Neuronal stem cell (in vitro differentiated cells): ENCODE results near the gene COL25A1.
A peak's percentile ranks its signal among the peaks of the same experiment; 100 is the strongest.

Experiments
- DNase-seq: peaks from one replicate; pipeline ENCODE4 v3.0.0-alpha.2; 2013; ENCODE audit warnings: low spot score
- H2AFZ ChIP-seq: one replicate; pipeline ENCODE4 v1.6.1; 2013; ENCODE audit warnings: mild to moderate bottlenecking, low read length, inconsistent platforms
- H2AK5ac ChIP-seq: 2 replicates; pipeline ENCODE4 v1.6.1; 2013; ENCODE audit warnings: low read depth, mild to moderate bottlenecking, inconsistent platforms, low read length, moderate library complexity, mixed read lengths
- H2BK120ac ChIP-seq: 2 replicates; pipeline ENCODE4 v1.6.1; 2013; ENCODE audit warnings: low read depth, mild to moderate bottlenecking, inconsistent platforms, low read length, moderate library complexity, mixed read lengths
- H2BK12ac ChIP-seq: one replicate; pipeline ENCODE4 v1.6.1; 2013; ENCODE audit warnings: low read length, inconsistent platforms
- H2BK15ac ChIP-seq: 2 replicates; pipeline ENCODE4 v1.6.1; 2013; ENCODE audit warnings: mild to moderate bottlenecking, low read length, inconsistent platforms, mixed read lengths
- H2BK5ac ChIP-seq: one replicate; pipeline ENCODE4 v1.6.1; 2013; ENCODE audit warnings: inconsistent platforms, mild to moderate bottlenecking, low read length, moderate library complexity
- H3K14ac ChIP-seq: one replicate; pipeline ENCODE4 v1.6.1; 2013; ENCODE audit warnings: low read length, inconsistent platforms
- H3K18ac ChIP-seq: 2 replicates; pipeline ENCODE4 v1.6.1; 2013; ENCODE audit warnings: low read length, inconsistent platforms
- H3K23ac ChIP-seq: 2 replicates; pipeline ENCODE4 v1.6.1; 2013; ENCODE audit warnings: low read depth, mild to moderate bottlenecking, mixed read lengths, low read length, inconsistent platforms; ENCODE audit not compliant: poor library complexity
- H3K27ac ChIP-seq: replicated peaks from 3 replicates; pipeline ENCODE4 v1.5.1; 2013; ENCODE audit warnings: low read length, inconsistent platforms
- H3K27me3 ChIP-seq, 3 experiments: 2 replicates each; pipeline ENCODE4 v1.6.1; 2013; ENCODE audit warnings: low read length in 3 of 3, mild to moderate bottlenecking in 2 of 3, inconsistent platforms in 1 of 3, low read depth in 1 of 3, mixed read lengths in 1 of 3, moderate library complexity in 1 of 3; ENCODE audit not compliant: control insufficient read depth in 3 of 3, insufficient read depth in 3 of 3
- H3K36me3 ChIP-seq, 2 donors: replicated peaks in 1 of 2; 2 replicates each; pipeline ENCODE4 v1.6.1; 2013; ENCODE audit warnings: low read length in 2 of 2; ENCODE audit not compliant: control insufficient read depth in 2 of 2, insufficient read depth in 2 of 2
- H3K4ac ChIP-seq: 2 replicates; pipeline ENCODE4 v1.6.1; 2013; ENCODE audit warnings: inconsistent platforms, mild to moderate bottlenecking, low read length, moderate library complexity
- H3K4me1 ChIP-seq, 2 donors: 1 replicate in 1 of 2; 2 replicates in 1 of 2; pipeline ENCODE4 v1.6.1; 2013; ENCODE audit warnings: low read length in 2 of 2, low read depth in 1 of 2; ENCODE audit not compliant: control insufficient read depth in 2 of 2, insufficient read depth in 1 of 2
- H3K4me2 ChIP-seq: one replicate; pipeline ENCODE4 v1.6.1; 2013; ENCODE audit warnings: mild to moderate bottlenecking, low read length, inconsistent platforms; ENCODE audit not compliant: insufficient read depth, poor library complexity, severe bottlenecking
- H3K4me3 ChIP-seq, 2 donors: 2 replicates each; pipeline ENCODE4 v1.5.1; 2013; ENCODE audit warnings: low read length in 2 of 2, mild to moderate bottlenecking in 2 of 2, inconsistent platforms in 1 of 2, moderate library complexity in 1 of 2
- H3K79me1 ChIP-seq: one replicate; pipeline ENCODE4 v1.6.1; 2013; ENCODE audit warnings: low read depth, mild to moderate bottlenecking, inconsistent platforms, low read length, moderate library complexity
- H3K9ac ChIP-seq: one replicate; pipeline ENCODE4 v1.6.1; 2013; ENCODE audit warnings: mild to moderate bottlenecking, low read depth, low read length, inconsistent platforms; ENCODE audit not compliant: poor library complexity
- H3K9me3 ChIP-seq, 2 donors: replicated peaks in 1 of 2; 2 replicates each; pipeline versions ENCODE3 to v1.6.1; 2013; ENCODE audit warnings: low read length in 2 of 2, mild to moderate bottlenecking in 2 of 2, inconsistent platforms in 1 of 2, low read depth in 1 of 2, mixed read lengths in 1 of 2, moderate library complexity in 1 of 2; ENCODE audit not compliant: control insufficient read depth in 2 of 2, insufficient read depth in 1 of 2
- H4K8ac ChIP-seq: one replicate; pipeline ENCODE4 v1.6.1; 2013; ENCODE audit warnings: low read depth, mild to moderate bottlenecking, inconsistent platforms, low read length, moderate library complexity
- H4K91ac ChIP-seq: one replicate; pipeline ENCODE4 v1.6.1; 2013; ENCODE audit warnings: low read length, low read depth, mild to moderate bottlenecking, inconsistent platforms; ENCODE audit not compliant: poor library complexity
- WGBS, 2 donors: extraction: QIAGEN DNeasy Blood & Tissue Kit; methylation state at CpG; one replicate each; pipeline ENCODE4 v1.1.7; 2013; ENCODE audit warnings: missing lambda C conversion rate in 2 of 2, mixed read lengths in 1 of 2; ENCODE audit not compliant: insufficient read length in 2 of 2, insufficient replicate concordance in 1 of 2; ENCODE audit errors: extremely low coverage in 2 of 2; 5-methylcytosine and 5-hydroxymethylcytosine counted together

COL25A1 gene

GRCh38 chr4:109155682-109156283 is 146.7 kb downstream of the COL25A1 start:
- no peak overlapping the region for H2BK120ac ChIP-seq
- DNase-seq, result peak; percentile 36
- no CpG with 5 or more reads among the region's 4 CpGs for WGBS, 2 donors

GRCh38 chr4:109155084-109155483 is 147.4 kb downstream of the COL25A1 start:
- no peak overlapping the region for H3K27ac ChIP-seq

More at GRCh38 chr4:109155682-109156283, 146.7 kb downstream of the COL25A1 start:
- H3K4me3 ChIP-seq, result no peak overlapping the region
- no peak overlapping the region for H2BK12ac ChIP-seq
- no peak overlapping the region for H3K9ac ChIP-seq
- H3K4me1 ChIP-seq, result peaks cover 0 to 7% of the 10 kb centered on the region in 2 donors
- H3K9me3 ChIP-seq, result no peaks in the 10 kb centered on the region
- no peaks in the 10 kb centered on the region for H3K36me3 ChIP-seq
- H3K79me1 ChIP-seq, result no peaks in the 10 kb centered on the region
- no peak overlapping the region for H4K8ac ChIP-seq
- no peak overlapping the region for H4K91ac ChIP-seq
- no peak overlapping the region for H3K14ac ChIP-seq
- H2BK15ac ChIP-seq, result no peak overlapping the region
- no peak overlapping the region for H3K18ac ChIP-seq
- H3K4me2 ChIP-seq, result no peak overlapping the region
- H2AK5ac ChIP-seq, result no peak overlapping the region
- H2BK5ac ChIP-seq, result no peak overlapping the region
- H3K27me3 ChIP-seq, result peaks cover 0 to 52% (median 0%) of the 10 kb centered on the region in 3 experiments
- no peak overlapping the region for H3K27ac ChIP-seq
- H3K23ac ChIP-seq, result no peak overlapping the region
- H3K4ac ChIP-seq, result no peak overlapping the region
- H2AFZ ChIP-seq, result no peak overlapping the region

GRCh38 chr4:109154424-109154823 is 148.0 kb downstream of the COL25A1 start:
- no peaks in the 10 kb centered on the region for H3K79me1 ChIP-seq
- peaks cover 0 to 48% (median 0%) of the 10 kb centered on the region in 3 experiments for H3K27me3 ChIP-seq
- no peak overlapping the region for H3K23ac ChIP-seq
- no peaks in the 10 kb centered on the region for H3K36me3 ChIP-seq
- no peak overlapping the region for H2AFZ ChIP-seq
- H3K4ac ChIP-seq, result no peak overlapping the region
- no peak overlapping the region for H2BK120ac ChIP-seq
- H4K91ac ChIP-seq, result peak overlapping the region; percentile 19
- no peak overlapping the region for H4K8ac ChIP-seq
- H3K14ac ChIP-seq, result no peak overlapping the region
- WGBS, 2 donors, result no CpG with 5 or more reads among the region's 4 CpGs
- H3K18ac ChIP-seq, result no peak overlapping the region
- H3K9ac ChIP-seq, result no peak overlapping the region
- H3K27ac ChIP-seq, result no peak overlapping the region
- H3K4me2 ChIP-seq, result no peak overlapping the region
- no peak overlapping the region for H2AK5ac ChIP-seq
- H3K4me3 ChIP-seq, result no peak overlapping the region
- no peak for DNase-seq
- H2BK12ac ChIP-seq, result no peak overlapping the region
- H2BK15ac ChIP-seq, result peak overlapping the region; percentile 40
- no peaks in the 10 kb centered on the region for H3K9me3 ChIP-seq
- peaks cover 0 to 7% of the 10 kb centered on the region in 2 donors for H3K4me1 ChIP-seq
- no peak overlapping the region for H2BK5ac ChIP-seq

More at GRCh38 chr4:109155084-109155483, 147.4 kb downstream of the COL25A1 start:
- Histone ChIP-seq H2BK15ac (no peak overlapping the region), H4K8ac (no peak overlapping the region), H2BK120ac (no peak overlapping the region), H3K79me1 (no peaks in the 10 kb centered on the region), H3K9me3 (no peaks in the 10 kb centered on the region), H4K91ac (no peak overlapping the region), H3K18ac (no peak overlapping the region), H2BK12ac (no peak overlapping the region), H2BK5ac (no peak overlapping the region), H3K9ac (no peak overlapping the region), H3K36me3 (no peaks in the 10 kb centered on the region), H3K4ac (no peak overlapping the region), H3K4me3 (no peak overlapping the region), H3K14ac (no peak overlapping the region), H3K27me3 (peaks cover 0 to 49% (median 0%) of the 10 kb centered on the region in 3 experiments), H3K23ac (no peak overlapping the region), H3K4me2 (no peak overlapping the region), H3K4me1 (peaks cover 0 to 7% of the 10 kb centered on the region in 2 donors), H2AK5ac (no peak overlapping the region), H2AFZ (no peak overlapping the region)
- no CpG with 5 or more reads among the region's 2 CpGs for WGBS, 2 donors
- DNase-seq, result no peak

- no peak overlapping the region for H3K4ac ChIP-seq
- no peaks in the 10 kb centered on the region for H3K9me3 ChIP-seq
- no peak overlapping the region for H3K9ac ChIP-seq
- no peak overlapping the region for H3K23ac ChIP-seq
- H2BK5ac ChIP-seq, result no peak overlapping the region
- no peak overlapping the region for H2AK5ac ChIP-seq
- H2AFZ ChIP-seq, result no peak overlapping the region
- H3K4me3 ChIP-seq, result no peak overlapping the region
- no peak overlapping the region for H3K4me2 ChIP-seq
- no peak overlapping the region for H2BK15ac ChIP-seq
- no peak for DNase-seq
- peaks cover 0 to 7% (median 0%) of the 10 kb centered on the region in 3 experiments for H3K27me3 ChIP-seq
- H3K14ac ChIP-seq, result no peak overlapping the region
- H4K8ac ChIP-seq, result no peak overlapping the region
- H3K18ac ChIP-seq, result no peak overlapping the region
- no peak overlapping the region for H2BK120ac ChIP-seq
- H4K91ac ChIP-seq, result no peak overlapping the region
- H3K27ac ChIP-seq, result no peak overlapping the region
- no peaks in the 10 kb centered on the region for H3K36me3 ChIP-seq
- no peaks in the 10 kb centered on the region for H3K79me1 ChIP-seq
- H2BK12ac ChIP-seq, result no peak overlapping the region
- peaks cover 0 to 4% of the 10 kb centered on the region in 2 donors for H3K4me1 ChIP-seq
Measured at GRCh38 chr4:109149836-109150235, 152.6 kb downstream of the COL25A1 start.
